Measurements from ENCODE around the gene PPP3CA.

- TF ChIP-seq CTCF (IDR thresholded peaks at IDR 0.05) (no peak), POLR2A (IDR thresholded peaks at IDR 0.05) (no peak)
These were observed 141.4 kb downstream of the PPP3CA start for GRCh38 chr4:101205916-101206315.

Measured in right lobe of liver (tissue), 4 donors.